Natural killer cell (primary cell): ENCODE data around the gene HES6. TPM values are rescaled to one million over a fixed set of nuclear protein-coding genes. Genes with fewer than 3 reads are reported as not detected.

Experiments
- ATAC-seq, 3 donors: fragments of 150-1000 bp in 2 of 3; fragments of 200-7000 bp in 1 of 3; cut with Tn5 transposase; 1 replicate in 1 of 3; 2 replicates in 2 of 3; pipeline ENCODE4 v1.10.0; 2021; ENCODE audit warnings: mild to moderate bottlenecking in 2 of 3, moderate library complexity in 2 of 3
- DNase-seq, 2 donors: peaks; one replicate each; pipeline versions ENCODE4 v3.0.0 to v3.0.0-alpha.2; 2013 to 2021; ENCODE audit warnings: mixed read lengths in 1 of 2
- H3K27ac ChIP-seq: one replicate; pipeline ENCODE4 v1.5.1; 2013; ENCODE audit warnings: mild to moderate bottlenecking, low read length
- H3K27me3 ChIP-seq: one replicate; pipeline ENCODE4 v1.6.1; 2013; ENCODE audit warnings: low read length; ENCODE audit not compliant: control insufficient read depth, insufficient read depth
- H3K36me3 ChIP-seq: one replicate; pipeline ENCODE4 v1.6.1; 2013; ENCODE audit warnings: low read length; ENCODE audit not compliant: control insufficient read depth, insufficient read depth
- H3K4me1 ChIP-seq: one replicate; pipeline ENCODE4 v1.6.1; 2013; ENCODE audit warnings: low read length; ENCODE audit not compliant: control insufficient read depth, insufficient read depth
- H3K4me3 ChIP-seq: one replicate; pipeline ENCODE4 v1.5.1; 2013; ENCODE audit warnings: low read length
- H3K9me3 ChIP-seq: one replicate; pipeline ENCODE4 v1.6.1; 2013; ENCODE audit warnings: low read length; ENCODE audit not compliant: control insufficient read depth, insufficient read depth
- H3K27ac Mint-ChIP-seq, 2 donors: one replicate each; pipeline ENCODE4 v1.8.0; 2022; ENCODE audit warnings: mild to moderate bottlenecking in 2 of 2, mixed read lengths in 2 of 2, moderate library complexity in 1 of 2
- H3K27me3 Mint-ChIP-seq, 2 donors: one replicate each; pipeline ENCODE4 v1.8.0; 2022; ENCODE audit warnings: low read depth in 2 of 2, mixed read lengths in 2 of 2
- H3K36me3 Mint-ChIP-seq: one replicate; pipeline ENCODE4 v1.8.0; 2022; ENCODE audit warnings: mixed read lengths
- H3K4me1 Mint-ChIP-seq, 2 donors: one replicate each; pipeline ENCODE4 v1.8.0; 2022; ENCODE audit warnings: mixed read lengths in 2 of 2
- H3K4me3 Mint-ChIP-seq: one replicate; pipeline ENCODE4 v1.8.0; 2022; ENCODE audit warnings: mild to moderate bottlenecking, moderate library complexity, mixed read lengths
- H3K9me3 Mint-ChIP-seq, 2 donors: one replicate each; pipeline ENCODE4 v1.8.0; 2022; ENCODE audit warnings: mixed read lengths in 2 of 2
- WGBS: methylation state at CpG from one replicate; pipeline ENCODE4 v1.1.7; 2013; ENCODE audit warnings: missing lambda C conversion rate; ENCODE audit not compliant: insufficient coverage; 5-methylcytosine and 5-hydroxymethylcytosine counted together
- intact Hi-C: fragments of 100-400 bp; cut with micrococcal nuclease; formaldehyde crosslinking; loops from one replicate; pipeline ENCODE4 v1.14.2; 2022
- total RNA-seq, 4 donors: library from RNA; stranded (reverse); fragments of 120-200 nt in 1 of 4; gene quantifications; one replicate each; pipeline versions ENCODE4 v1.2.3 to v1.2.4, GENCODE V29; 2013 to 2022
- TF ChIP-seq, protein P1 (sequence below): fragments of 200-600 bp; IDR thresholded peaks from one replicate; pipeline ENCODE4 v1.8.0; 2022; ENCODE audit warnings: antibody characterized with exemption

Gene HES6
- total RNA-seq, 3 donors from 2014 or later (not counting 1 experiment from before 2014, with no cell fraction given), result 11.3 to 15.4 (median 13.5) TPM

DNA sequence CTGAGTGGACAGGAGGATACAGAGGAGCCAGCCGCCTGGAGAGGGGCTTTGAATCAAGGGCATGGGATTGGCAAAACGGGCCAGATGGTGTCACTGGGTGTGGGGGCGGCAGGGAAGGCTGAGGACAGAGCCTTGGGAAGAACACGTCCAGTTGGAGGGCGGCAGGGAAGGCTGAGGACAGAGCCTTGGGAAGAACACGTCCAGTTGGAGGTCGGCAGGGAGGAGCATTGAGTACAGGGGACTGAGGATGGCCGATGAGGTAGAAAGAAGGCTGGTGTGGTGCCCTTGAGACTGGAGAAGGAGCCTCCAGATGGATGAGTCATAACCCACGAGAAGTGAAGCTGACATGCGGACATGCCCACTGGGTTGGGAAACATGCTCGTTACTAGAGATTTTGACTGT is 4.5 kb downstream of the HES6 start:
- Mint-ChIP-seq H3K4me1 (peaks cover 20 to 27% of the 10 kb centered on the region in 2 donors), H3K27ac (no peak overlapping the region), H3K4me3 (peak overlapping the region; percentile 40), H3K36me3 (no peaks in the 10 kb centered on the region), H3K27me3 (peaks cover 0 to 18% of the 10 kb centered on the region in 2 donors), H3K9me3 (no peaks in the 10 kb centered on the region)
- peaks cover 30% of the 10 kb centered on the region for H3K4me1 ChIP-seq
- 74% methylated on average over 11 of the region's 11 CpGs for WGBS
- no peaks in the 10 kb centered on the region for H3K36me3 ChIP-seq
- intact Hi-C loops, result no loop called here
- H3K4me3 ChIP-seq, result no peak overlapping the region
- H3K9me3 ChIP-seq, result peaks cover 4% of the 10 kb centered on the region
- DNase-seq (peak in 1 of 2 donors; percentile 13), ATAC-seq (no peak)
- peaks cover 15% of the 10 kb centered on the region for H3K27me3 ChIP-seq
- no peak overlapping the region for H3K27ac ChIP-seq
- TF ChIP-seq, protein P1, sequence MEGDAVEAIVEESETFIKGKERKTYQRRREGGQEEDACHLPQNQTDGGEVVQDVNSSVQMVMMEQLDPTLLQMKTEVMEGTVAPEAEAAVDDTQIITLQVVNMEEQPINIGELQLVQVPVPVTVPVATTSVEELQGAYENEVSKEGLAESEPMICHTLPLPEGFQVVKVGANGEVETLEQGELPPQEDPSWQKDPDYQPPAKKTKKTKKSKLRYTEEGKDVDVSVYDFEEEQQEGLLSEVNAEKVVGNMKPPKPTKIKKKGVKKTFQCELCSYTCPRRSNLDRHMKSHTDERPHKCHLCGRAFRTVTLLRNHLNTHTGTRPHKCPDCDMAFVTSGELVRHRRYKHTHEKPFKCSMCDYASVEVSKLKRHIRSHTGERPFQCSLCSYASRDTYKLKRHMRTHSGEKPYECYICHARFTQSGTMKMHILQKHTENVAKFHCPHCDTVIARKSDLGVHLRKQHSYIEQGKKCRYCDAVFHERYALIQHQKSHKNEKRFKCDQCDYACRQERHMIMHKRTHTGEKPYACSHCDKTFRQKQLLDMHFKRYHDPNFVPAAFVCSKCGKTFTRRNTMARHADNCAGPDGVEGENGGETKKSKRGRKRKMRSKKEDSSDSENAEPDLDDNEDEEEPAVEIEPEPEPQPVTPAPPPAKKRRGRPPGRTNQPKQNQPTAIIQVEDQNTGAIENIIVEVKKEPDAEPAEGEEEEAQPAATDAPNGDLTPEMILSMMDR, result no peak

DNA sequence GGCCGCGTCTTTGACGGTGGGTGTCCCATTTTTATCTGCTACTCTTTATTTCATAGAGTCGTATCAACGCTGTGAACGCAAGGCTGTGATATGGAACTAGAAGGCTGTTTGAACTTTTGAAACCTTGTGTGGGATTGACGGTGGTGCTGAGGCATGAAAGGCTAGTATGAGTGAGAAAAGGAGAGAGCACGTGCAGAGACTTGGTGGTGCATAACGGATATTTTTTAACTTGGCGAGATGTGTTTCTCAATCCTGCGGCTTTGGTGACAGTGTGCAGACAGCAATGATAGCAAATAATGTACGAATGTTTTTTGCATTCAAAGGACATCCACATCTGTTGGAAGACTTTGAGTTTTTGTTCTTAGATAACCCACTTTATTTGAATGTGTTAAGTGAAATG is 6.2 kb downstream of the HES6 start:
- no peaks in the 10 kb centered on the region for H3K36me3 Mint-ChIP-seq
- H3K4me1 Mint-ChIP-seq, result peaks cover 31 to 33% of the 10 kb centered on the region in 2 donors
- Histone ChIP-seq H3K27ac (no peak overlapping the region), H3K27me3 (peaks cover 9% of the 10 kb centered on the region), H3K4me1 (peaks cover 23% of the 10 kb centered on the region), H3K36me3 (no peaks in the 10 kb centered on the region), H3K9me3 (peaks cover under 1% of the 10 kb centered on the region), H3K4me3 (no peak overlapping the region)
- ATAC-seq (no peak), DNase-seq (no peak)
- WGBS, result 82% methylated on average over 12 of the region's 12 CpGs
- TF ChIP-seq, protein P1, result no peak
- H3K9me3 Mint-ChIP-seq, result no peaks in the 10 kb centered on the region
- intact Hi-C loops, result no loop called here
- no peak overlapping the region for H3K27ac Mint-ChIP-seq
- peak overlapping the region; percentile 62 for H3K4me3 Mint-ChIP-seq
- peaks cover 0 to 15% of the 10 kb centered on the region in 2 donors for H3K27me3 Mint-ChIP-seq

DNA sequence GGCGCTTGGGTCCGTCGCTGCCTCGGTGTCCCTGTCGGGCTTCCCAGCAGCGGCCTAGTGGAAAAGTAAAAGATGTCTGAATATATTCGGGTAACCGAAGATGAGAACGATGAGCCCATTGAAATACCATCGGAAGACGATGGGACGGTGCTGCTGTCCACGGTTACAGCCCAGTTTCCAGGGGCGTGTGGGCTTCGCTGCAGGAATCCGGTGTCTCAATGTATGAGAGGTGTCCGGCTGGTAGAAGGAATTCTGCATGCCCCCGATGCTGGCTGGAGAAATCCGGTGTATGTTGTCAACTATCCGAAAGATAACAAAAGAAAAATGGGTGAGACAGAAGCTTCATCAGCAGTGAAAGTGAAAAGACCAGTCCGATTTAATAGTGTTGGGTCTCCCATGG is 8.0 kb downstream of the HES6 start:
- WGBS, result 59% methylated on average over 21 of the region's 21 CpGs
- H3K4me3 ChIP-seq, result no peak overlapping the region
- TF ChIP-seq, protein P1, result no peak
- Mint-ChIP-seq H3K27me3 (peaks cover 0 to 18% of the 10 kb centered on the region in 2 donors), H3K4me1 (peaks cover 33 to 40% of the 10 kb centered on the region in 2 donors), H3K4me3 (peak overlapping the region; percentile 94), H3K27ac (peak overlapping the region; percentile 27 to 77), H3K36me3 (no peaks in the 10 kb centered on the region), H3K9me3 (no peaks in the 10 kb centered on the region)
- H3K9me3 ChIP-seq, result no peaks in the 10 kb centered on the region
- H3K4me1 ChIP-seq, result peaks cover 19% of the 10 kb centered on the region
- DNase-seq (no peak), ATAC-seq (no peak)
- peaks cover 2% of the 10 kb centered on the region for H3K27me3 ChIP-seq
- H3K27ac ChIP-seq, result no peak overlapping the region
- intact Hi-C loops, result no loop called here
- H3K36me3 ChIP-seq, result no peaks in the 10 kb centered on the region

DNA sequence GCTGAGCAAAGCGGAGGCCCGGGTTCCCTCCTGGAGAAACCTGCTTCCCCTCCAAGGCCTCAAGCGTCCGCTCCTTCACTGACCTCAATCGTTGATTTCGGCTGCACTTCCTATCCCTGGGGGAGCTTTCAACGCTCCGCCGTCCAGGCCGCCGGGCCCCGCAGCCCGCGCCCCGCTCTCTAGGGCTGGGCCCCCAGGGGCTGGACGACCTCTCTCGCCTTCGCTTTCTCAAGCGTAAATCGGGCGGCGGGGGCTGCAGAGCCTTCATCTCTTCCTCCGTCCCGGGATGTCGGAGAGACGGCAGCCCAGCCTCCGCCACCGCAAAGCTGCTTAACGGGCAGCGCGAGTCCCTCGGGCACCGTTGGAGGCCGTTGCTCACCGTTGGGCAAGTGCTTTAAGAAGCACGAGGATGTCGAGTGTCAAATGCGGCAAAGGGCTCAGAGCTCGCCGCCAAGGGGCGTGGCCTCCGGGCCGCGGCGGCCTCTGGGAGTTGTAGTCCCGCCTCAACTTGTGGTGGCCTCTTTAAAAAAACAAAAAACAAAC is 8.5 kb downstream of the HES6 start:
- H3K9me3 ChIP-seq, result no peaks in the 10 kb centered on the region
- peaks cover 19% of the 10 kb centered on the region for H3K4me1 ChIP-seq
- Mint-ChIP-seq H3K4me1 (peaks cover 33 to 40% of the 10 kb centered on the region in 2 donors), H3K36me3 (no peaks in the 10 kb centered on the region), H3K9me3 (no peaks in the 10 kb centered on the region), H3K4me3 (peak overlapping the region; percentile 94), H3K27me3 (peaks cover 0 to 18% of the 10 kb centered on the region in 2 donors), H3K27ac (peak overlapping the region; percentile 27 to 77)
- DNase-seq (peak; percentile 76 to 90), ATAC-seq (peak; percentile 88 to 94 (median 94))
- no peaks in the 10 kb centered on the region for H3K36me3 ChIP-seq
- TF ChIP-seq, protein P1, result no peak
- H3K27me3 ChIP-seq, result peaks cover 2% of the 10 kb centered on the region
- H3K27ac ChIP-seq, result no peak overlapping the region
- 3% methylated on average over 46 of the region's 46 CpGs for WGBS
- peak overlapping the region; percentile 48 for H3K4me3 ChIP-seq
- intact Hi-C loops, result no loop called here
